Activated CD8-positive, alpha-beta memory T cell treated with anti-CD3 and anti-CD28 coated beads, Interleukin-2, amount 50 U/mL, for 1 hour (primary cell): ENCODE data around the gene TXNIP.

Experiments used
- DNase-seq: peaks from one replicate; pipeline ENCODE4 v3.0.0-alpha.2; 2020; ENCODE audit errors: extremely low read depth

Gene TXNIP

GRCh38 chr1:145963265-145964019 lies 32.9 kb downstream of the TXNIP start:
- no peak for DNase-seq

- no peak for DNase-seq
Observed at GRCh38 chr1:145962157-145963102, 33.9 kb downstream of the TXNIP start.

- no peak for DNase-seq
Observed at GRCh38 chr1:145961425-145962156, 34.8 kb downstream of the TXNIP start.

- DNase-seq, result no peak
Observed at GRCh38 chr1:145961109-145961424, 35.3 kb downstream of the TXNIP start.

GRCh38 chr1:145960468-145961108 lies 35.8 kb downstream of the TXNIP start:
- no peak for DNase-seq

GRCh38 chr1:145959957-145960467 lies 36.4 kb downstream of the TXNIP start:
- DNase-seq, result no peak

- no peak for DNase-seq
Observed at GRCh38 chr1:145959333-145959732, 37.0 kb downstream of the TXNIP start.

GRCh38 chr1:145958734-145959133 lies 37.6 kb downstream of the TXNIP start:
- DNase-seq, result no peak

GRCh38 chr1:145957443-145958319 lies 38.7 kb downstream of the TXNIP start, which contains the start of gene LIX1L:
Gene LIX1L, minus strand, starts transcription at chr1:145958017. Its CDS starts 90 bp downstream, at chr1:145957927.
- DNase-seq, result peak; percentile 88

- DNase-seq, result no peak
Observed at GRCh38 chr1:145956781-145957442, 39.5 kb downstream of the TXNIP start.

- no peak for DNase-seq
Observed at GRCh38 chr1:145956361-145956760, 40.0 kb downstream of the TXNIP start.

GRCh38 chr1:145955436-145955835 lies 40.9 kb downstream of the TXNIP start:
- DNase-seq, result no peak

GRCh38 chr1:145953861-145954260 lies 42.5 kb downstream of the TXNIP start:
- DNase-seq, result no peak

GRCh38 chr1:145952903-145953302 lies 43.5 kb downstream of the TXNIP start:
- DNase-seq, result no peak

- DNase-seq, result no peak
Observed at GRCh38 chr1:145951526-145951925, 44.9 kb downstream of the TXNIP start.

- DNase-seq, result no peak
Observed at GRCh38 chr1:145949219-145949618, 47.2 kb downstream of the TXNIP start.

- no peak for DNase-seq
Observed at GRCh38 chr1:145947551-145947950, 48.8 kb downstream of the TXNIP start.

GRCh38 chr1:145946477-145946986 lies 49.8 kb downstream of the TXNIP start:
- DNase-seq, result no peak

GRCh38 chr1:145944532-145944931 lies 51.8 kb downstream of the TXNIP start:
- no peak for DNase-seq

- no peak for DNase-seq
Observed at GRCh38 chr1:145942871-145943270, 53.5 kb downstream of the TXNIP start.
